ENCODE results near the gene UTP4. TPM values are rescaled to one million over a fixed set of nuclear protein-coding genes. Genes with fewer than 3 reads are reported as not detected.

The UTP4 gene
- total and polyA plus RNA-seq, 2 of the 8 experiments (the other 6 are each of a cell fraction or from before 2014, with no cell fraction given), result 101 to 118 TPM

DNA sequence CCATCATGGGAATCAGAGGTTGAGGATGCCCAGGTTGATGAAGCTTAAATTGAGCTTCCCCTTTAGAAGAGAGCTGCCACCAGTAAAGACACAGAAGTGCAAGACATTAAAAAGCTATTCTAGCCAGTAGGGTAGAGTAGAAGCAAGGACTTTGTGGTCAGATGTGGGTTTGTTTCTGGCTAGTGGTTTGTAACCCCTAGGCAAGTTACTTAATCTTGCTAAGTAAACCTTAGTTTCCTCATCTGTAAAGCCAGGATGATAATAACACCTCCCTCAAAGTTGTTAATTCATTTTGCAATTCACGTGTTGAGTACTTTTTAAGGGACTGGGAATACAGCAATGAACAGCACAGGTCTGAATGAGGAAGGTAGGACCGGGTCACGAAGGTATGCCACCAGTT is 58.1 kb downstream of the UTP4 start (continued):
- TF ChIP-seq, protein P1, sequence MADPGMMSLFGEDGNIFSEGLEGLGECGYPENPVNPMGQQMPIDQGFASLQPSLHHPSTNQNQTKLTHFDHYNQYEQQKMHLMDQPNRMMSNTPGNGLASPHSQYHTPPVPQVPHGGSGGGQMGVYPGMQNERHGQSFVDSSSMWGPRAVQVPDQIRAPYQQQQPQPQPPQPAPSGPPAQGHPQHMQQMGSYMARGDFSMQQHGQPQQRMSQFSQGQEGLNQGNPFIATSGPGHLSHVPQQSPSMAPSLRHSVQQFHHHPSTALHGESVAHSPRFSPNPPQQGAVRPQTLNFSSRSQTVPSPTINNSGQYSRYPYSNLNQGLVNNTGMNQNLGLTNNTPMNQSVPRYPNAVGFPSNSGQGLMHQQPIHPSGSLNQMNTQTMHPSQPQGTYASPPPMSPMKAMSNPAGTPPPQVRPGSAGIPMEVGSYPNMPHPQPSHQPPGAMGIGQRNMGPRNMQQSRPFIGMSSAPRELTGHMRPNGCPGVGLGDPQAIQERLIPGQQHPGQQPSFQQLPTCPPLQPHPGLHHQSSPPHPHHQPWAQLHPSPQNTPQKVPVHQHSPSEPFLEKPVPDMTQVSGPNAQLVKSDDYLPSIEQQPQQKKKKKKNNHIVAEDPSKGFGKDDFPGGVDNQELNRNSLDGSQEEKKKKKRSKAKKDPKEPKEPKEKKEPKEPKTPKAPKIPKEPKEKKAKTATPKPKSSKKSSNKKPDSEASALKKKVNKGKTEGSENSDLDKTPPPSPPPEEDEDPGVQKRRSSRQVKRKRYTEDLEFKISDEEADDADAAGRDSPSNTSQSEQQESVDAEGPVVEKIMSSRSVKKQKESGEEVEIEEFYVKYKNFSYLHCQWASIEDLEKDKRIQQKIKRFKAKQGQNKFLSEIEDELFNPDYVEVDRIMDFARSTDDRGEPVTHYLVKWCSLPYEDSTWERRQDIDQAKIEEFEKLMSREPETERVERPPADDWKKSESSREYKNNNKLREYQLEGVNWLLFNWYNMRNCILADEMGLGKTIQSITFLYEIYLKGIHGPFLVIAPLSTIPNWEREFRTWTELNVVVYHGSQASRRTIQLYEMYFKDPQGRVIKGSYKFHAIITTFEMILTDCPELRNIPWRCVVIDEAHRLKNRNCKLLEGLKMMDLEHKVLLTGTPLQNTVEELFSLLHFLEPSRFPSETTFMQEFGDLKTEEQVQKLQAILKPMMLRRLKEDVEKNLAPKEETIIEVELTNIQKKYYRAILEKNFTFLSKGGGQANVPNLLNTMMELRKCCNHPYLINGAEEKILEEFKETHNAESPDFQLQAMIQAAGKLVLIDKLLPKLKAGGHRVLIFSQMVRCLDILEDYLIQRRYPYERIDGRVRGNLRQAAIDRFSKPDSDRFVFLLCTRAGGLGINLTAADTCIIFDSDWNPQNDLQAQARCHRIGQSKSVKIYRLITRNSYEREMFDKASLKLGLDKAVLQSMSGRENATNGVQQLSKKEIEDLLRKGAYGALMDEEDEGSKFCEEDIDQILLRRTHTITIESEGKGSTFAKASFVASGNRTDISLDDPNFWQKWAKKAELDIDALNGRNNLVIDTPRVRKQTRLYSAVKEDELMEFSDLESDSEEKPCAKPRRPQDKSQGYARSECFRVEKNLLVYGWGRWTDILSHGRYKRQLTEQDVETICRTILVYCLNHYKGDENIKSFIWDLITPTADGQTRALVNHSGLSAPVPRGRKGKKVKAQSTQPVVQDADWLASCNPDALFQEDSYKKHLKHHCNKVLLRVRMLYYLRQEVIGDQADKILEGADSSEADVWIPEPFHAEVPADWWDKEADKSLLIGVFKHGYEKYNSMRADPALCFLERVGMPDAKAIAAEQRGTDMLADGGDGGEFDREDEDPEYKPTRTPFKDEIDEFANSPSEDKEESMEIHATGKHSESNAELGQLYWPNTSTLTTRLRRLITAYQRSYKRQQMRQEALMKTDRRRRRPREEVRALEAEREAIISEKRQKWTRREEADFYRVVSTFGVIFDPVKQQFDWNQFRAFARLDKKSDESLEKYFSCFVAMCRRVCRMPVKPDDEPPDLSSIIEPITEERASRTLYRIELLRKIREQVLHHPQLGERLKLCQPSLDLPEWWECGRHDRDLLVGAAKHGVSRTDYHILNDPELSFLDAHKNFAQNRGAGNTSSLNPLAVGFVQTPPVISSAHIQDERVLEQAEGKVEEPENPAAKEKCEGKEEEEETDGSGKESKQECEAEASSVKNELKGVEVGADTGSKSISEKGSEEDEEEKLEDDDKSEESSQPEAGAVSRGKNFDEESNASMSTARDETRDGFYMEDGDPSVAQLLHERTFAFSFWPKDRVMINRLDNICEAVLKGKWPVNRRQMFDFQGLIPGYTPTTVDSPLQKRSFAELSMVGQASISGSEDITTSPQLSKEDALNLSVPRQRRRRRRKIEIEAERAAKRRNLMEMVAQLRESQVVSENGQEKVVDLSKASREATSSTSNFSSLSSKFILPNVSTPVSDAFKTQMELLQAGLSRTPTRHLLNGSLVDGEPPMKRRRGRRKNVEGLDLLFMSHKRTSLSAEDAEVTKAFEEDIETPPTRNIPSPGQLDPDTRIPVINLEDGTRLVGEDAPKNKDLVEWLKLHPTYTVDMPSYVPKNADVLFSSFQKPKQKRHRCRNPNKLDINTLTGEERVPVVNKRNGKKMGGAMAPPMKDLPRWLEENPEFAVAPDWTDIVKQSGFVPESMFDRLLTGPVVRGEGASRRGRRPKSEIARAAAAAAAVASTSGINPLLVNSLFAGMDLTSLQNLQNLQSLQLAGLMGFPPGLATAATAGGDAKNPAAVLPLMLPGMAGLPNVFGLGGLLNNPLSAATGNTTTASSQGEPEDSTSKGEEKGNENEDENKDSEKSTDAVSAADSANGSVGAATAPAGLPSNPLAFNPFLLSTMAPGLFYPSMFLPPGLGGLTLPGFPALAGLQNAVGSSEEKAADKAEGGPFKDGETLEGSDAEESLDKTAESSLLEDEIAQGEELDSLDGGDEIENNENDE (IDR thresholded peaks at IDR 0.05; ENCODE audit: insufficient replicate concordance, low read length), result no peak
- no peak for TF ChIP-seq SP4 (IDR thresholded peaks at IDR 0.05; ENCODE audit: low read length)

Data from H1 (cell line).